BLaER1 treated with 17β-estradiol and CSF1 and Interleukin-3, amounts not matched to agents 10 nM and 100 nM (cell line): ENCODE measurements around the gene CNPY3.
"Not testable (repeated sequence)": the region's sequence is repeated elsewhere in the genome, so short reads cannot be mapped to it uniquely, and the experiment has no call there.

Source experiments
- H3K27ac ChIP-seq, 11 experiments: shearing (Covaris generic); formaldehyde crosslinking; 2 replicates each; pipeline ENCODE4 v1.8.1; 2022
- H3K27me3 ChIP-seq, 11 experiments: shearing (Covaris generic); formaldehyde crosslinking; 2 replicates each; pipeline ENCODE4 v1.8.1; 2022
- H3K36me3 ChIP-seq, 11 experiments: shearing (Covaris generic); formaldehyde crosslinking; 2 replicates each; pipeline ENCODE4 v1.8.1; 2022
- H3K4me1 ChIP-seq, 10 experiments: shearing (Covaris generic); formaldehyde crosslinking; 2 replicates each; pipeline ENCODE4 v1.8.1; 2022
- H3K4me2 ChIP-seq, 11 experiments: shearing (Covaris generic); formaldehyde crosslinking; 2 replicates each; pipeline ENCODE4 v1.8.1; 2022
- H3K4me3 ChIP-seq, 10 experiments: shearing (Covaris generic); formaldehyde crosslinking; 2 replicates each; pipeline ENCODE4 v1.8.1; 2022
- H3K9ac ChIP-seq, 11 experiments: shearing (Covaris generic); formaldehyde crosslinking; 2 replicates each; pipeline ENCODE4 v1.8.1; 2022
- H3K9me3 ChIP-seq, 11 experiments: shearing (Covaris generic); formaldehyde crosslinking; replicated peaks in 1 of 11; 2 replicates each; pipeline ENCODE4 v1.8.1; 2022
- H4K20me1 ChIP-seq, 11 experiments: shearing (Covaris generic); formaldehyde crosslinking; 2 replicates each; pipeline ENCODE4 v1.8.1; 2022
- Cebpa-rat ChIP-seq, 11 experiments: shearing (Covaris generic); IDR thresholded peaks; 2 replicates each; pipeline ENCODE4 v1.8.1; 2022

Gene CNPY3

DNA sequence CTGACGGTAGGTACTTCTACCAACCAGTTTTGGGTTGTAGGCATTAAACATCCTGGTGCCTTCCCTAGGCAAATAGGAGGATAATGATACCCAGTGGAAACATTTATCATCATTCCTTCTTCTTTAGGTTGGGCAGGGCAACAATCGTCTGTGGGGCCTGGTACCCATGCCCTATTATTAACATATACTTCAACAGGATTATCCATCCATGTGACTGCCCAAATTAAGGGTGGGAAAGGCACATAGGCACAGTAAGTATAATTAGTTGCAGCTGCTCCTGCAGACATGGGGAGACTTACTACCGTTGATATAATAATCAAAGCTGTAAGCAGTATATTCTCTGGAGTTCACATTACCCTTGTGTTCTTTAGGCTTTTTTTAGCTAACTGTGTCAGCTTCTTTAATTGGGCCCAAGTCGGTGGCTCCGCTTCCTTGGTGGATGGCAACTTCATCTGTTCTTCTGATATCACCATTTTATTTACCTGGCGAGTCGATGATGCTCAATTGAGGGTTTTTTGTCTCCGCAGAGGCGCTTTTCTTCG lies 33.0 kb upstream of the CNPY3 start:
- Histone ChIP-seq H3K4me3 (no peak overlapping the region), H3K4me1 (peaks cover 33 to 58% (median 55%) of the 10 kb centered on the region in 10 experiments), H3K4me2 (no peak overlapping the region), H3K27ac (no peak overlapping the region), H3K9me3 (no peaks in the 10 kb centered on the region), H4K20me1 (no peaks in the 10 kb centered on the region), H3K9ac (0 out of 22 replicates have a peak overlapping the region, but pooled peaks of 1 of the 11 experiments have one; percentile 1), H3K27me3 (no peaks in the 10 kb centered on the region), H3K36me3 (no peaks in the 10 kb centered on the region)
- TF ChIP-seq Cebpa-rat (IDR thresholded peaks at IDR 0.05), result no peak

DNA sequence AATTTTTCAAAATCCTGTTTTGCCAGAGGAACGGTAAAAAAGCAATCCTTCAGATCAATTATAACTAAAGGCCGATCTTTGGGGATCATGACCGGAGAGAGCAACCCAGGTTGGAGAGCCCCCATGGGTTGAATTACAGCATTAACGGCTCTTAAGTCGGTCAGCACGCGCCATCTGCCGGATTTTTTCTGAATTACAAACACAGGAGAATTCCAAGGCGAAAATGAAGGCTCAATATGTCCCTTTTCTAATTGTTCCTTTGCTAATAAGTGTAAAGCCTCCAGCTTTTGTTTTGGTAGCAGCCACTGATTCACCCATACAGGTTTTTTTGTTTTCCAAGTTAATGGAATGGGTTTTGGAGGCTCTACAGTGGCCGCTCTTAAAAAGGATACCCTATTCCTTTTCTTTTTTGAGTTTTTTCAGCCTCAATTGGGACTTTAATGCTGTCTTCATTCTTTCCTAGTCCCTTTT lies 30.4 kb upstream of the CNPY3 start:
- Histone ChIP-seq H4K20me1 (no peaks in the 10 kb centered on the region), H3K9ac (peak overlapping the region in 7 of 11 experiments; percentile 27 to 69 (median 45); a peak in 9 of 22 replicates), H3K4me2 (peak overlapping the region in 8 of 11 experiments; percentile 20 to 94 (median 86); a peak in 14 of 22 replicates), H3K9me3 (no peaks in the 10 kb centered on the region), H3K4me3 (no peak overlapping the region), H3K36me3 (no peaks in the 10 kb centered on the region), H3K27me3 (no peaks in the 10 kb centered on the region), H3K4me1 (peaks cover 28 to 57% (median 54%) of the 10 kb centered on the region in 10 experiments), H3K27ac (no peak overlapping the region)
- no peak for TF ChIP-seq Cebpa-rat (IDR thresholded peaks at IDR 0.05)

DNA sequence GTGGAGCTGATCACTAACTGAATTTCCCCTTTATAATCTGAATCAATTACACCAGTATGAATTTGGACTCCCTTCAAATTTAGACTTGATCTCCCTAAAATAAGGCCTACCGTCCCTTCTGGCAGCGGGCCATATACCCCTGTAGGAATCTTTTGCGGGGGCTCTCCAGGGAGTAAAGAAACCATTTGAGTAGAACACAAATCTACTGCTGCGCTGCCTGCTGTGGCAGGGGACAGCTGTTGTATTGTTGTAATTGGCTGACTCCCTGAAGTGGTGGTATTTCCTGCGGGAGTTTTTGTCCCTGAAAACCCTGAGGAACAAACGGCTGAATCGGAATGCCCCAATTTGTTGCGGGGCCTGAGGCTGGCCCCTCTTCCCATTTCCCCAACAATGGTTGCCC lies 29.4 kb upstream of the CNPY3 start:
- Histone ChIP-seq H3K27ac (peak overlapping the region in 3 of 11 experiments; percentile 14 to 63 (median 20); a peak in 2 of 22 replicates), H3K4me2 (peak overlapping the region in 9 of 11 experiments; percentile 33 to 94 (median 86); a peak in 17 of 22 replicates)

DNA sequence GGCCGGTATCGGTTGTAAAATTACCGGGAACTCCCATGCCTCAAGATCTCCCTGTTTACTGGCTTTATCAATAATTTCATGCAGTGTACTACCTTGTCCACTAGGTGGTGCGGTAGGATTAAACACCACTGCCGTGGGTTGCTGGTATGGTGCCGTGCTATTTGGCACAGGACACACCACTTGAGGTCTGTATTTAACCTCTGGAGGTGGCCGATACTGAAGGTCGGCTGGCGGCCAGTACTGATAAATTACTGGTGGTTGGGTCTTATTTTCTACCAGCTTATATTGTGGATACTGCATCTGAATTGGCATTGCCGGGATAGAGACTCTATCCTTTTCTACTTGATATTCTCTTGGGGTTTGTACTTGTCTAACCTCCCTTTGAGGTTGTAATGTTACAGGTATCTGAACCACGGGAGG lies 27.7 kb upstream of the CNPY3 start:
- no peaks in the 10 kb centered on the region for H3K9me3 ChIP-seq
- H3K4me2 ChIP-seq, result peak overlapping the region; percentile 79 to 94 (median 87)
- H3K4me1 ChIP-seq, result peaks cover 25 to 55% (median 50%) of the 10 kb centered on the region in 10 experiments
- H3K27me3 ChIP-seq, result no peaks in the 10 kb centered on the region
- peak overlapping the region in 9 of 11 experiments; percentile 68 to 88 (median 80); a peak in 15 of 22 replicates for H3K27ac ChIP-seq
- peak overlapping the region in 10 of 11 experiments; percentile 65 to 82 (median 76); a peak in 19 of 22 replicates for H3K9ac ChIP-seq
- H3K4me3 ChIP-seq, result peak overlapping the region in 6 of 10 experiments; percentile 6 to 43 (median 22); a peak in 7 of 20 replicates
- no peaks in the 10 kb centered on the region for H3K36me3 ChIP-seq
- H4K20me1 ChIP-seq, result no peaks in the 10 kb centered on the region
- TF ChIP-seq Cebpa-rat (IDR thresholded peaks at IDR 0.05), result no peak

More for the DNA sequence above, 29.4 kb upstream of the CNPY3 start:
- Histone ChIP-seq H3K27me3 (no peaks in the 10 kb centered on the region), H3K36me3 (no peaks in the 10 kb centered on the region), H3K4me1 (peaks cover 25 to 55% (median 50%) of the 10 kb centered on the region in 10 experiments), H4K20me1 (no peaks in the 10 kb centered on the region), H3K9me3 (no peaks in the 10 kb centered on the region), H3K4me3 (no peak overlapping the region), H3K9ac (peak overlapping the region in 8 of 11 experiments; percentile 4 to 69 (median 43); a peak in 14 of 22 replicates)
- TF ChIP-seq Cebpa-rat (IDR thresholded peaks at IDR 0.05), result no peak

DNA sequence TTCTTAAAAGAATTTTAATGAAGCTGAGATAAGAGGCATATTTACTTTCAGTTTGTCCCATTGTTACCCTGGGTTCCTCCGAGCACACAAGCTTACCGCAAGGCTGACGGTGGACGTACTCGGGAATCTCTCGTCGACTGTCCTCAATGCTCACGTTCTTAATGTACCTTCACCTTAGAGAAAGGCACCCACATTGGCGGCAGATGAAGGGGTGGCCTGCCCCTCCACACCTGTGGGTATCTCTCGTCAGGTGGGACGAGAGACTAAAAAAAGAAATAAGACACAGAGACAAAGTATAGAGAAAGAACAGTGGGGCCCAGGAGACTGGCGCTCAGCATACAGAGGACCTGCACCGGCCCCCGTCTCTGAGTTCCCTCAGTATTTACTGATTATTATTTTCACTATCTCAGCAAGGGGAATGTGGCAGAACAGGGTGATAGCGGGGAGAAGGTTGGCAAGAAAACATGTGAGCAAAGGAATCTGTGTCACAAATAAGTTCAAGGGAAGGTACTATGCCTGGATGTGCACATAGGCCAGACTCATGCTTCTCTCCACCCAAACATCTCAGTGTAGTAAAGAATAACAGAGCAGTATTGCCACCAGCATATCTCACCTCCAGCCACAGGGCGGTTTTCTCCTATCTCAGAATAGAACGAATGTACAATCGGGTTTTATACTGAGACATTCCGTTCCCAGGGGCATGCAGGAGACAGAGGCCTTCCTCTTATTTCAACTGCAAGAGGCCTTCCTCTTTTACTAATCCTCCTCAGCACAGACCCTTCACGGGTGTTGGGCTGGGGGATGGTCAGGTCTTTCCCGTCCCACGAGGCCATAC lies 26.6 kb upstream of the CNPY3 start:
- Histone ChIP-seq H3K27ac (peak overlapping the region; percentile 50 to 88 (median 79); a peak in 21 of 22 replicates), H3K4me1 (peaks cover 25 to 55% (median 50%) of the 10 kb centered on the region in 10 experiments), H3K4me3 (peak overlapping the region in 9 of 10 experiments; percentile 6 to 44 (median 31); a peak in 16 of 20 replicates), H3K4me2 (peak overlapping the region; percentile 79 to 94 (median 87)), H3K9ac (peak overlapping the region; percentile 65 to 82 (median 75); a peak in 21 of 22 replicates)
- H3K9me3 ChIP-seq, H4K20me1 ChIP-seq, H3K36me3 ChIP-seq, H3K27me3 ChIP-seq: not testable (repeated sequence)

DNA sequence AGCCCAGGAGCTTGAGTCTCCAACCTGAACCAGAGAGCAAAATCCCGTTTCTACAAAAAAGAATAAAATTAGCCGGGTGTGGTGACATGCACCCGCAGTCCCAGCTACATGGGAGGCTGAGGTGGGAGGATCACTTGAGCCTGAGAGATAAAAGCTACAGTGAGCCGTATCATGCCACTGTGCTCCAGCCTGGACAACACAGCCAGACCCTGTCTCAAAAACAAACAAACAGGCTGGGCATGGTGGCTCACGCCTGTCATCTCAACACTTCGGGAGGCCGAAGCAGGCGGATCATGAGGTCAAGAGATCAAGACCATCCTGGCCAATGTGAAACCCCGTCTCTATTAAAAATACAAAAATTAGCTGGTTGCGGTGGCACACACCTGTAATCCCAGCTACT lies 24.8 kb upstream of the CNPY3 start:
- no peaks in the 10 kb centered on the region for H3K27me3 ChIP-seq
- no peak overlapping the region for H3K4me3 ChIP-seq
- no peaks in the 10 kb centered on the region for H4K20me1 ChIP-seq
- H3K9me3 ChIP-seq, result no peaks in the 10 kb centered on the region
- no peaks in the 10 kb centered on the region for H3K36me3 ChIP-seq
- no peak for TF ChIP-seq Cebpa-rat (IDR thresholded peaks at IDR 0.05)
- H3K27ac ChIP-seq, result peak overlapping the region in 2 of 11 experiments; percentile 8 to 77; a peak in 2 of 22 replicates
- peaks cover 25 to 50% (median 44%) of the 10 kb centered on the region in 10 experiments for H3K4me1 ChIP-seq
- H3K9ac ChIP-seq, result no peak overlapping the region
- H3K4me2 ChIP-seq, result no peak overlapping the region

DNA sequence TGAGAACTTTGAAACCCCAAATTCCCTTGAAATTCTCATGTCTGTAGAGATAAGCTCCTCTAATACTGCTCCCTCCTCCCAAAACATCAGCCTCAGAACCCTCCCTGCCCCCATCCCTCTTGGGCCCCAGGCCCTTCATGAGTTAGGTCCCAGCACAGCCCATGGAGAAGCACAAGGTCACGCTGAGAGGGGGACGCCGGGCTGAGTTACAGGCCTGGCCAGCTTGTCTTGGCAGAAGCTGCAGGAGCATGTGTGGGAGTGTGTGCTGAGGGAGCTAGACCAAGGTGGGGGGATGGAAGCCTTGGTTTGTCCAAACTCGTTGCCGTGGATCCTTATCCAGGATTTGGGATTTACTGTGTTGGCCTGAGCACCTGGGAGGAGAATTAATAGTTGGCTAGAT lies 21.9 kb upstream of the CNPY3 start:
- H3K27me3 ChIP-seq, result no peaks in the 10 kb centered on the region
- TF ChIP-seq Cebpa-rat (IDR thresholded peaks at IDR 0.05), result no peak
- H3K4me1 ChIP-seq, result peaks cover 15 to 21% (median 19%) of the 10 kb centered on the region in 10 experiments
- H3K36me3 ChIP-seq, result no peaks in the 10 kb centered on the region
- H3K4me2 ChIP-seq, result no peak overlapping the region
- H4K20me1 ChIP-seq, result no peaks in the 10 kb centered on the region
- H3K4me3 ChIP-seq, result no peak overlapping the region
- no peak overlapping the region for H3K9ac ChIP-seq
- no peaks in the 10 kb centered on the region for H3K9me3 ChIP-seq
- H3K27ac ChIP-seq, result no peak overlapping the region

DNA sequence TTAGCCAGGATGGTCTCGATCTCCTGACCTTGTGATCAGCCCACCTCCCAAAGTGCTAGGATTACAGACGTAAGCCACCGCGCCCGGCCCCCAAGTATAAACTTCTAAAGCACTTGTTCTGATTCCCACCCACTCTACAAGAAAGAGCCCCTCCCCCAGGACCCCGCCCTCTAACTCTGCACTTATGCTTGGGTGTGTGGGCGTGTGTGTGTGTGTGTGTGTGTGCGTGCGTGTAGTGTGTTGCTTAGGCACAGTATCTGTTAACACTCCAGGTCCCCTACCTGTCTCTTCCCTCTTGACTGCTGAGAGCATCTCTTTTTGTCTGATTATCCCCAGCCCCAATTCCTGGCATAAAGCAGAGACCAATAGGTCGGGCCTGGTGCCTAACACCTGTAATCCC lies 19.4 kb upstream of the CNPY3 start:
- no peak overlapping the region for H3K4me2 ChIP-seq
- no peak for TF ChIP-seq Cebpa-rat (IDR thresholded peaks at IDR 0.05)
- H3K27ac ChIP-seq, result no peak overlapping the region
- peaks cover 0 to 7% (median 4%) of the 10 kb centered on the region in 10 experiments; a peak in 13 of 20 replicates for H3K4me1 ChIP-seq
- H3K36me3 ChIP-seq, result no peaks in the 10 kb centered on the region
- no peaks in the 10 kb centered on the region for H4K20me1 ChIP-seq
- no peaks in the 10 kb centered on the region for H3K27me3 ChIP-seq
- no peak overlapping the region for H3K4me3 ChIP-seq
- no peak overlapping the region for H3K9ac ChIP-seq
- no peaks in the 10 kb centered on the region for H3K9me3 ChIP-seq
